Epithelial cell of esophagus (primary cell): ENCODE data around the gene AKT3.

ENCODE experiments used
- DNase-seq: peaks from one replicate; pipeline ENCODE4 v3.0.0; 2010; ENCODE audit warnings: low read depth
- H3K4me3 ChIP-seq: 2 replicates; pipeline ENCODE4 v1.5.1; 2011; ENCODE audit warnings: mild to moderate bottlenecking, low read length, control low read depth
- CTCF ChIP-seq: IDR thresholded peaks from 2 replicates; pipeline ENCODE4 v1.5.1; 2011; ENCODE audit warnings: low read depth, mild to moderate bottlenecking, low read length, control low read depth, inconsistent platforms; ENCODE audit not compliant: insufficient read depth; ENCODE audit errors: missing control alignments

The AKT3 gene

GRCh38 chr1:243494741-243495431, 355.2 kb downstream of the AKT3 start:
- no peak for TF ChIP-seq CTCF
- DNase-seq = no peak
- H3K4me3 ChIP-seq = no peak overlapping the region

DNA sequence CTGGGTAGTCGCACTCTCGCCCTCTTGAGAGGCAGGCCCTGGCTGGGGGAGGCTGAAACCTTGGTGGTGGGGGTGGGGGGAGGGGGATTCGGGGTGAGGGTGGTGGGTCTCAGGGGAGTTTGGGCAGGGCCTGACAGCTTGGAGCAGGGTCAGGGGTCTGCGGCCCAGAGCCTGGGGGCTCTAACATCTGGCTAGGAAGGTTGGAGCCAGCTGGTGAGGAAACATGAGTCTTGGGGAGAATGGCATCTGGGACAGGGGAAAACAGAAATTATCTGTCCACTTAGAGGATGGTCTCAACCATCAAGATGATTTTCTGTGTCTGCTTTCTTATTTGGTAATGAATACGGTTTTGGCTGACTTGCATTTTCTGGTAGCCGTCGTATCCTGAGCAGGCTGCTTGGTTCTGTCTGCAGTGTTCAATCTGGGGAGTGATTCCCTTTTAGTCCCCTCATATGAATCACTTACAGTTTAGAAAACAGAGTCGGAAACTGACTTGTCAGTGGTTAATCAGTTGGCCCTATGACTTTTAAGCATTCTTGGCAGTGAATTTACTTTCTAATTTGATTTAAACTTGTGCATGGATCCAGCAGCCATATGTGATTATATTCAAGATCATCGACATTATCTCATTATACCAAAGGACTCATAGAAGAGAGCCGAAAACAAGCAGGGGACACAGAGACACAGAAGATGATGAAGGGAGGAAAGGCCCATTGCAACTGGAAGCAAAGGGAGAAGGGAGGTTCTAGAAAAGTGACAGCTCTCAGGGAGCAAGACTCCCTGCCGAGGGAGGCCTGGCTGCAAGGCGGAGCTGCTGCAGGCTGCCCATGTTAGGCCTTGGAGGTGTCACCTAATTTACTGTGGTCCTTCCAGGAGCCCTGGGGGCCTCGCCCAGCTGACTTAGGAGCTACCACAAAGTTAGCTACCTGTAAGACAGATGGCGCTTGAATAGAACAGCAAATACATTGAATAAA, 356.6 kb downstream of the AKT3 start:
- TF ChIP-seq CTCF = no peak
- DNase-seq = no peak
- H3K4me3 ChIP-seq = no peak overlapping the region

DNA sequence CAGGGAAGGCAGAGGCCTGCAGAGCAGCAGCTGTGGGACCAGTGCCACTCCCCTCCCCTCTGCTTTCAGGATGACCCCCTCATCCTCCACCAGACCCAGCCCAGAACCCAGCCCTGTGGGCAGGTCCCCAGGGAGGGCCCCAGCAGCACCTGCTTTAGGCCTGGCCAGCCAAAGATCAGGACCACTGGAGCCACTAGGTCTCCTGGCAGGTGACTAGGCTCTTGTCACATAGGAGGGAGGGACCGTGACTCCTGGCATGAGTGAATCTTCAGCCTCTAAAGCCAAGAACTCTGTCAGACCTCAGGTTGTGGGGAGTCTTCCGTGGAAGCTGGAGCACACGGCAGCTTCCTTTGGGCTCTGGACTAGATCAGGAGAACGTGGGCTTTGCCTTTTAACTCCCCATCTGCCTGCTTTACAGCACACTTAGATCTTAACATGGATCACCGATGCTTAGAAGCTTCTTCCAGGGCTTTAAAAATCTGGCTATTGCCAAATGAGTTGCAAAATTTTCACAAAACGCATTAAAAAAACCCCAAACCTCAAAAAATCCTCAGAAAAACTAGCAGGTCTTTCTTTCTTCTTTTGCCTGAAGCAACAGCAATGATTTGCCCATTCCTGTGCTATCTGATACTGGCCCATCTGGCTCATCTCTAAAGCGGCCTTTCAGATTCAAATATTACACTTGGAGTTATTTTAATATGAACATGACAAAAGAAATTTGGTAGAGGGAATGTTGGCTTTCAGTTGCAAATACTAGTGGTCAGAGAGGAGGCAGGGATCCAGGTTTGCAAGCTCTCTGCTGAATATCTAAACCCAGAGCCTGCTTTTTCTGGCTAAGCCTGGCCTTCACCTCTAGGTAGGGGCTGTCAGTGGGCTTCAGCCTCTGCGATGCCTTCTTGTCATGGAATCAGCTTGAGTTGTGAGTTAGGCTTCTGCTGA, 359.0 kb downstream of the AKT3 start:
- DNase-seq = no peak
- no peak overlapping the region for H3K4me3 ChIP-seq
- TF ChIP-seq CTCF = no peak

- DNase-seq = no peak
- H3K4me3 ChIP-seq = no peak overlapping the region
- no peak for TF ChIP-seq CTCF
These were observed 360.1 kb downstream of the AKT3 start for GRCh38 chr1:243489681-243490546.

DNA sequence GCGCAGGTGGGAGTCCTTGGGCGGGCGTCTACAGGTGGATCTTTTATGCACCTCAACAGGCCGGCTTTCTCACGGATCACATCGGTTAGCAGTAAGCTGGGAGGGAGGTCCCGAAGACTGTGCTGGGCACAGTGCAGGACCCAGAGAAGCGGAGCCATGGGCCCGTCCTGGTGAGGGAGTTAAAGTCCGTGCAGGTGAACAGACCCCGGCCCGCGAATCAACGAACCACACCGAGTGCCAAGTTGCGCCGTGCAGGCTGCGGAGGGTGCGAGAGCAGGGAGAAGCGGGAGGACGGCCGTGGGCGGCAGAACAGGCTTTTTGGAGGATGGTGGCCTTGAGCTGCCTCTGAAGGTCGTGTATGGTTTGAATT, 360.9 kb downstream of the AKT3 start:
- DNase-seq = no peak
- no peak overlapping the region for H3K4me3 ChIP-seq
- TF ChIP-seq CTCF = no peak

DNA sequence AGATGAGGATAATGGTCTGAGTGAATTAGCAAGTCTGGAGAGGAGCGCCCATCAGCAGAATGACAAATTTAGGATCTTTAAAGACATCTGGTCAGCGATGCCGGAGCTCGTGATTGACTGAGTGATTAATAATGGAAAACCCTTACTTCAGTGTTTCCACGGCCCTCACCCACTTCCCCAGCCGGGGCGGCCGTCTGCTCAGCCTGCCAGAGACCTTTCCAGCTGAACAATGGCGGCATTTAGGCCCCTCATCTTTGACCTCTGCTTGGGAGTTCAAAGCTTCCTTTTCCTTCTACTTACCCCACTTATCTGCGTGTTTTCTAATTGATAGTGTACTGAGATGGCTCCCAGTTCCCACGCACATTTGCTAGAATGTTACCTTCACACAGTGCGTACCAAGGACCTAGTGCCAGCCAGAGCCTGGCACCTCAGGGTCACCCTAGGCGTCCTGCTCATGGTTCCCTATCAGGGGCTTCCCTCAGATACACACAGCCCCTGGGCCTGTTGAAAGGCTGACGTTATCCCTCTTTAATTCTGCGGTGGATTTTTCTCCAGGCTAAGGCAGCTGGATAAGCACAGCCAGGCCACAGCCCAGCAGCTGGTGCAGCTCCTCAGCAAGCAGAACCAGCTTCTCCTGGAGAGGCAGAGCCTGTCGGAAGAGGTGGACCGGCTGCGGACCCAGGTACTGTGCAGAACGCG, 361.4 kb downstream of the AKT3 start:
- no peak for TF ChIP-seq CTCF
- no peak for DNase-seq
- H3K4me3 ChIP-seq = peak overlapping the region; percentile 56
